HG03175 (cell line): ENCODE measurements around the gene TTLL11.

ENCODE experiments used
- ATAC-seq: cut with Tn5 transposase; IDR thresholded peaks from one replicate; pipeline ENCODE4 v1.9.1; 2021; ENCODE audit warnings: mild to moderate bottlenecking, moderate library complexity; ENCODE audit not compliant: unreplicated experiment

TTLL11 gene

GRCh38 chr9:121888438-121888775, 204.7 kb downstream of the TTLL11 start:
- ATAC-seq, result no peak

GRCh38 chr9:121887553-121888437, 205.3 kb downstream of the TTLL11 start:
- no peak for ATAC-seq

DNA sequence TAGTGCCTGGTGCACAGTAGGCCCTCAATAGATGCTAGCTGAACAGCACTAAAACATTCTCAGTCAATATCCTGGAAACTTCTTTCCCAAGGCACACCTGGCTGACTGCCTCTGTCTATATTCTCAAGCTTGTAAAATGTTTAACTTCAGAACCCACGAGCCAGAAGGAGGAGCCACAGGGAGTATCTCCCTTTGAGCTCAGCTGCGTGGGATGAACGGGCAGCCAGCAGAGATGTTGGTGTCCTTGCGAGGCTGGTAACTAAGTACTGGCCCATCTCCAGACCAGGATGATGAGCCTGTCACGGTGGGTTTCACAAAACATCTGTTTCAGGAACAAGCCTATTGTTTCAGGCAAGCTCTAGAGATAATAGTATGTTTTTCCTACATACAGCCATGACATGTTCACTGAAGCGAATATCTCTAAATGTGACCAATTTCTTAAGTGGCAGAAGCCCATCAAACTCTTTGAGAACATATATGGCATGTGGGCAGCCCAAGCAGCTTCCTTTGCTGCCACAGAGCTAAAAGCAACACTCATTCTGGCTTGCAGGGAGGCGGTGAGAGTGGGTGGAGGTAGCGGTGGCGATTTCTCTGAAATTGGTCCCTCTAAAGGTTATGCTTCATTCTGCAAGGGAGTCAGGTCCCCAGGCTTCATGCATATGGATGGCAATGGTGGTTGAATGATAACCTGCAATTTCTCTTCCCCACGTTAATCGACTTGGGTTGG, 206.2 kb downstream of the TTLL11 start:
- no peak for ATAC-seq

GRCh38 chr9:121885345-121885901, 207.7 kb downstream of the TTLL11 start:
- ATAC-seq, result no peak

DNA sequence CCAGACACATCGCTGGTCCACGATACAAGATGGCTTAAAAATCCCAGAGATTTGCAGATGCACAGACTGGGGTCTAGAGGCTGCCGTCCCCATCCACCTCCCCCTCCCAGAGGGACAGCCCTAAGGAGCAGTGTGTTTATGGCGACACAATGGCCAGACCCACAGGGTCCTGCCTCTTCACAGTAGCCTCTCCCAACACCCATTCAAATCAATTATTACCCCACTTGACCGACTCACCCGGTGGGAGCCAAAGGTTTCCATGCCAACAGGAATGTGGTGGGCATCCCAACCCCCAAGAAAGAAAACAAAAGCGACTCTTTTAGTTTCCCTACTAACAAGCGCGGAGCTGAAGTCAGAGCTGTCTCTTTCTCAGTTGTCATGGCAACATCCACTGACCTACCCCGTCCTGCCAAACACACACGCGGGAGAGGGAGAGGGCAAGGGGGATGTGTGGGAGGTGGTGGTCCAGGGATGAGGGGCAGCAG, 209.0 kb downstream of the TTLL11 start:
- ATAC-seq, result no peak

- no peak for ATAC-seq
Measured at GRCh38 chr9:121883281-121884056, 209.6 kb downstream of the TTLL11 start.

- ATAC-seq, result no peak
Measured at GRCh38 chr9:121881920-121882500, 211.1 kb downstream of the TTLL11 start.

DNA sequence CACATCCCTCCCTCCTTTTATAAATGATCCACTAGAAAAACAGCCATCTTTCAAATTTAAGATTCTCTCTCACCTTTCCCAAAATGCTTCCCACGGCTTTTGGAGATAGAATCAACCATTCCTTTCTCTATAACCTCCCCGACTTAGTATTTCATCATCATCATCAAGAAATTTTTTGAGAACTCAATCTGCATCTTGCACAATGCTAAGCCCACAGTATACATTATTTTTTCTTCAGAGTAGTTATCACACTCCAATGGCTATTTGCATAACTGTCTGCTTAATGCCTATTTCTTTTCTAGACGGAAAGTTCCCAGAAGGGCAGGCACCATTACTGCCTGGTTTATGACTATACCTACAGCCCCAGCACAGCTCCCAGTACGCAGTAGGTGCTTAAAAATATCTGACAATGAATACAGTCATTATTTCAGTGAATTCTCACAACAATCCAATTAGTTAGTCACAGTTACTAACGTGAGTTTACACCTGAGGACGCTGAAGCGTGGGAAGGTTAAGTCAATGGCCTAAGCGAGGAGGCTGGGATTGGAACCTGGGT, 212.7 kb downstream of the TTLL11 start:
- no peak for ATAC-seq

- ATAC-seq, result no peak
Measured at GRCh38 chr9:121878271-121878822, 214.8 kb downstream of the TTLL11 start.

DNA sequence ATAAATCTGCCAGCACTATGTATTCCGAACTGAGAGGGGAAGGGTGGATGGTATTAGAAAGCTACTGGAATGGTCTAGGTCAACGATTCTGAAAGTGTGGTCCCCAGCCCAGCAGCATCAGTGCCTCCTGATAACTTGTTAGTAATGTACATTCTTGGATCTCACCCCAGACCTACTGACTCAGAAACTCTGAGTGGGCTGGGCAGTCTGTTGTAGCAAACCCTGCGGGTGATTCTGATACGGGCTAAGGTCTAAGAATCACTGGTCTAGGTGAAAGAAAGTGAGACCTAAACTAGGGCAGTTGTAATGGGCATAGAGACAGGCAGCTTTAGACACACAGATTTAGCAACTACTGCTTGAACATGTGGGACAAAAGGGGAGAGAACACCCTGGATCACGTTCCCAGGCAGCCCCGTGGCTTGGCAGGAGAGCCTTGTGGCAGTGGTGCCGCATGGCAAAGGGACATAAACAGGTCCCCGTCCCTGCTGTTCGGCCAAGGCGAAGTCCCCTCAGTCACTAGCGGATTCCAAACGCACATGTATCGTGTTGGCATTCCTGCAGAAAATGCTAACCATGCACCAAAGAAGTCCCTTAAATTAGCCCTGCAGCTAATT, 216.3 kb downstream of the TTLL11 start:
- ATAC-seq, result no peak

DNA sequence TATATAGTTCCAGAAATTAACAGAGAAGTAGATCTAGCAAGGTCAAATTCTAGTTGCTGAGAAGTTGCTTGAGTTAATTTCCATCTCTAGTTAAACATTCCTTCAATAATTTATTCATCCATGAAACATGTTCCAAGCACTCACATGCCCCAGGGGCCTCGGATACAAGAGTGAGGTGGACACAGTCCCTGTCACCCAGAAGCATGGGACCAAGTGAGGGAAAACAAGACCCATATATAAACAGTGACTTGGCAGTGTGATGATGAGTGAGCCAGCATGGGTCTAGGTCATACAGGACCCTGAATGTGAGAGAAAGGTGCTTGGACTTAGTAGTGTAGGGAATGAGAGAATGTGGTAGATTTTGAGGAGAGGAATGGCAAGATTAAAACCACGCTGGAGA, 216.9 kb downstream of the TTLL11 start:
- ATAC-seq, result no peak

DNA sequence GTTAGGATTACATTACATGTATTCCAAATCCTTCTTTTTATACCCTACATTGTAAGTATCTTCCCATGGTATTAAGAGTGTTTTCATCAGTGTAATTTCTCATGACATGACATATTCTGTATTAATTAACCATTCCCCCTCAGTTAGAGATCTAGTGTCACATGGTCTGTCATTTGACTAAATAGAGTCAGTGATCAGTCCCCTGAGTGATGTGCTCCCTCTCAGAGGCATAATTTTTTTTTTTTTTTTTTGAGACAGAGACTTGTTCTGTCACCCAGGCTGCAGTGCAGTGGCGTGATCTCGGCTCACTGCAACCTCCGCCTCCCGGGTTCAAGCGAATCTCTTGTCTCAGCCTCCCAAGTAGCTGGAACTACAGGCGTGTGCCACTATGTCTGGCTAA, 218.6 kb downstream of the TTLL11 start:
- ATAC-seq, result no peak

GRCh38 chr9:121871431-121872025, 221.6 kb downstream of the TTLL11 start:
- no peak for ATAC-seq

- no peak for ATAC-seq
Measured at GRCh38 chr9:121870271-121870670, 222.8 kb downstream of the TTLL11 start.

DNA sequence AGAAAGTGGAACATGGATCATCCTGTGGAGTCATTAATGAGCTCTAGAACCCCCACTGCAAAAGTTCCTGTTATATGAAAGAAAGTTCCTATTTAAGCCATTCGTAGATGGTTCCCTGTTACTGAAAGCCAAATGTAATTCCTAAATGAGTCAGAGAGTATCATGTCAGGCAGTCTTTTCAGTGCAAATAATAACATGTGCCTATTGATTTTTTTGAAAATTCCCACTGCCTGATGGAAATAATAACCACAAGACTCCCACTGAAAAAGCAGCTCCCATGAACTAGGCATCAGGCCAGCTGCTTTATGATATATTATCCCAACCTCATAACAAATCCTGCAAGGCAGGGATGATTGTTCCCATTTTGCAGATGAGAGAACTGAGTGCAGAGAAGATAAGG, 224.5 kb downstream of the TTLL11 start:
- ATAC-seq, result no peak

GRCh38 chr9:121866927-121867326, 226.2 kb downstream of the TTLL11 start:
- ATAC-seq, result no peak

GRCh38 chr9:121865884-121866283, 227.2 kb downstream of the TTLL11 start:
- ATAC-seq, result no peak

- ATAC-seq, result no peak
Measured at GRCh38 chr9:121865060-121865459, 228.0 kb downstream of the TTLL11 start.

DNA sequence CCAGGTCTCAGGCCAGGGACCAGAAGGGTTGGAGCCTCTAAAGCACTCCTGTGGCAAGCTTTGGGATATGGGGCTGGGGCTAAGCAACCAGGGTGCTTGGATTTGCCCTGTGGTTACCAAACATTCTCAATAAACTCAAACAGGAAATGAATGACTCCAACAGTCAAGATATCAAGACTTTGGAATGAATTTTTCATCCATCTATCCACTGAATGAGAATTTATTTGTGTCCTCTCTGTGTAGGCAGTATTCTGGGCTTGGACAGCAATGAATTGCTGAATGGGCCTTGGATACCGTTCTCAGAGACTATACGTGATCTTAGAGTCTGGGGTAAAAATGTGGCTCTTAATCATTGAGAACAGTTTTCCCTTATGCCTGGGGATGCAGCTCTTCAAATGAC, 229.2 kb downstream of the TTLL11 start:
- ATAC-seq, result no peak
